Neural progenitor cell (in vitro differentiated cells): ENCODE measurements around the gene LSM10. TPM values are rescaled to one million over a fixed set of nuclear protein-coding genes. Genes with fewer than 3 reads are reported as not detected.

ENCODE experiments used
- DNase-seq: peaks from one replicate; pipeline ENCODE4 v3.0.0-alpha.2; 2016; ENCODE audit warnings: low spot score
- H2AFZ ChIP-seq: fragments of 200-600 bp; sonication (generic); replicated peaks from 2 replicates; pipeline ENCODE4 v1.6.1; 2016; ENCODE audit warnings: antibody characterized with exemption
- H3F3A ChIP-seq: fragments of 200-600 bp; sonication (generic); 2 replicates; pipeline ENCODE4 v1.6.1; 2016; ENCODE audit warnings: antibody characterized with exemption, low read depth
- H3K27ac ChIP-seq: fragments of 200-600 bp; sonication (generic); 2 replicates; pipeline ENCODE4 v1.5.1; 2016; ENCODE audit warnings: mild to moderate bottlenecking
- H3K27me3 ChIP-seq: fragments of 200-600 bp; sonication (generic); 2 replicates; pipeline ENCODE4 v1.6.1; 2016; ENCODE audit warnings: mild to moderate bottlenecking, moderate library complexity
- H3K36me3 ChIP-seq: fragments of 200-600 bp; sonication (generic); 2 replicates; pipeline ENCODE4 v1.5.1; 2016
- H3K4me1 ChIP-seq: fragments of 200-600 bp; sonication (generic); 2 replicates; pipeline ENCODE4 v1.6.1; 2016; ENCODE audit warnings: mixed run types
- H3K4me2 ChIP-seq: fragments of 200-600 bp; sonication (generic); 2 replicates; pipeline ENCODE4 v1.6.1; 2016
- H3K4me3 ChIP-seq: fragments of 200-600 bp; sonication (generic); 2 replicates; pipeline ENCODE4 v1.5.1; 2016
- H3K79me2 ChIP-seq: fragments of 200-600 bp; sonication (generic); 2 replicates; pipeline ENCODE4 v1.6.1; 2016; ENCODE audit warnings: low read depth
- H3K9ac ChIP-seq: fragments of 200-600 bp; sonication (generic); 2 replicates; pipeline ENCODE4 v1.6.1; 2016
- H3K9me3 ChIP-seq: fragments of 200-600 bp; sonication (generic); 2 replicates; pipeline ENCODE4 v1.5.1; 2016; ENCODE audit warnings: low read depth
- H4K20me1 ChIP-seq: fragments of 200-600 bp; sonication (generic); 2 replicates; pipeline ENCODE4 v1.6.1; 2016; ENCODE audit warnings: low read depth
- H3K27ac Mint-ChIP-seq: 3 replicates; pipeline ENCODE4 v1.8.0; 2021; ENCODE audit warnings: mixed read lengths
- H3K27me3 Mint-ChIP-seq: 2 replicates; pipeline ENCODE4 v1.8.0; 2022; ENCODE audit warnings: low read depth, mild to moderate bottlenecking, inconsistent platforms, moderate library complexity, mixed read lengths; ENCODE audit not compliant: insufficient read depth
- H3K36me3 Mint-ChIP-seq: 3 replicates; pipeline ENCODE4 v1.8.0; 2021; ENCODE audit warnings: mixed read lengths
- H3K4me1 Mint-ChIP-seq: 3 replicates; pipeline ENCODE4 v1.8.0; 2021; ENCODE audit warnings: mixed read lengths
- H3K4me3 Mint-ChIP-seq: 3 replicates; pipeline ENCODE4 v1.8.0; 2021; ENCODE audit warnings: mild to moderate bottlenecking, moderate library complexity, mixed read lengths
- H3K9me3 Mint-ChIP-seq: 3 replicates; pipeline ENCODE4 v1.8.0; 2020; ENCODE audit warnings: mixed read lengths
- EZH2 ChIP-seq: fragments of 200-600 bp; sonication (generic); IDR thresholded peaks from 2 replicates; pipeline ENCODE4 v1.6.1; 2017; ENCODE audit warnings: antibody characterized with exemption, mild to moderate bottlenecking, moderate library complexity
- EZH2phosphoT487 ChIP-seq: fragments of 200-600 bp; sonication (generic); IDR thresholded peaks from 2 replicates; pipeline ENCODE4 v1.6.1; 2017; ENCODE audit warnings: antibody characterized with exemption
- total RNA-seq: library from RNA; depleted of rRNA; stranded (reverse); fragments of >200 nt; gene quantifications from 2 replicates; pipeline ENCODE4 v1.2.3, GENCODE V29; 2015; ENCODE audit warnings: low replicate concordance
- TF ChIP-seq, protein P1 (sequence below): fragments of 200-600 bp; sonication (generic); IDR thresholded peaks from 2 replicates; pipeline ENCODE4 v1.5.1; 2017; ENCODE audit warnings: antibody characterized with exemption, mild to moderate bottlenecking

The LSM10 gene
- total RNA-seq, 1 donor from 2014 or later: 8.6 TPM

- Histone ChIP-seq H2AFZ (no peak overlapping the region), H3K9me3 (no peaks in the 10 kb centered on the region), H3K9ac (no peak overlapping the region), H3K27ac (peak overlapping the region; percentile 61), H3K4me3 (no peak overlapping the region), H3K27me3 (no peaks in the 10 kb centered on the region), H3K36me3 (peaks cover 3% of the 10 kb centered on the region), H3F3A (peaks cover 13% of the 10 kb centered on the region), H3K4me2 (peak overlapping the region; percentile 45), H3K79me2 (peaks cover 21% of the 10 kb centered on the region), H3K4me1 (peaks cover 6% of the 10 kb centered on the region), H4K20me1 (no peaks in the 10 kb centered on the region)
- peak overlapping the region; percentile 94 for H3K27ac Mint-ChIP-seq
- H3K4me1 Mint-ChIP-seq: peaks cover 25% of the 10 kb centered on the region
- H3K4me3 Mint-ChIP-seq: peak overlapping the region; percentile 52
- H3K27me3 Mint-ChIP-seq: no peaks in the 10 kb centered on the region
- no peaks in the 10 kb centered on the region for H3K9me3 Mint-ChIP-seq
- no peak for TF ChIP-seq EZH2phosphoT487
- TF ChIP-seq, protein P1, sequence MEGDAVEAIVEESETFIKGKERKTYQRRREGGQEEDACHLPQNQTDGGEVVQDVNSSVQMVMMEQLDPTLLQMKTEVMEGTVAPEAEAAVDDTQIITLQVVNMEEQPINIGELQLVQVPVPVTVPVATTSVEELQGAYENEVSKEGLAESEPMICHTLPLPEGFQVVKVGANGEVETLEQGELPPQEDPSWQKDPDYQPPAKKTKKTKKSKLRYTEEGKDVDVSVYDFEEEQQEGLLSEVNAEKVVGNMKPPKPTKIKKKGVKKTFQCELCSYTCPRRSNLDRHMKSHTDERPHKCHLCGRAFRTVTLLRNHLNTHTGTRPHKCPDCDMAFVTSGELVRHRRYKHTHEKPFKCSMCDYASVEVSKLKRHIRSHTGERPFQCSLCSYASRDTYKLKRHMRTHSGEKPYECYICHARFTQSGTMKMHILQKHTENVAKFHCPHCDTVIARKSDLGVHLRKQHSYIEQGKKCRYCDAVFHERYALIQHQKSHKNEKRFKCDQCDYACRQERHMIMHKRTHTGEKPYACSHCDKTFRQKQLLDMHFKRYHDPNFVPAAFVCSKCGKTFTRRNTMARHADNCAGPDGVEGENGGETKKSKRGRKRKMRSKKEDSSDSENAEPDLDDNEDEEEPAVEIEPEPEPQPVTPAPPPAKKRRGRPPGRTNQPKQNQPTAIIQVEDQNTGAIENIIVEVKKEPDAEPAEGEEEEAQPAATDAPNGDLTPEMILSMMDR: peak; percentile 17
- H3K36me3 Mint-ChIP-seq: peaks cover 5% of the 10 kb centered on the region
- peak; percentile 78 for DNase-seq
Observed at GRCh38 chr1:36366091-36366661, 31.5 kb downstream of the LSM10 start.

DNA sequence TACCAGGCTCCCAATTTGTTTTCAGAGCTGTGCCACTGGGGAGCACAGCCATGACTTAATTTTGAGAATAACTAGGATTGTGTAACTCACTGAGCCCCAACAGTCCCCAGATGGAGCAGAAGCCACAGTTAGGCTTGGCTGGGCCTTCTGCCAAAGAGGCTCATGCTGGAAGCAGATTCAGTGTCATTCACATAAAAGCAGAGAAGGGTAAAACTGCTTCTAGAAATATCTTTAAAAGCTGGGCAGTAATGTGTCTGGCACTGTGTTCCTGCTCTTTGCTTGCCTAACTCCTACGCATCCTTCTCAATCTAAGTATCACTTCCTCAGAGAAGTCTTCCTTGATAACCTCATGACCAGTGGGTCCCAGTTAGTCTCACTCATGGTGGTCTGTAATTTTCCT lies 32.3 kb downstream of the LSM10 start:
- Mint-ChIP-seq H3K36me3 (peaks cover 5% of the 10 kb centered on the region), H3K27me3 (no peaks in the 10 kb centered on the region), H3K27ac (peak overlapping the region; percentile 94), H3K4me3 (no peak overlapping the region), H3K4me1 (peaks cover 25% of the 10 kb centered on the region), H3K9me3 (no peaks in the 10 kb centered on the region)
- H3K4me1 ChIP-seq: peaks cover 6% of the 10 kb centered on the region
- no peak overlapping the region for H3K27ac ChIP-seq
- no peak overlapping the region for H3K4me3 ChIP-seq
- H3K79me2 ChIP-seq: peaks cover 21% of the 10 kb centered on the region
- no peak overlapping the region for H3K4me2 ChIP-seq
- no peaks in the 10 kb centered on the region for H3K9me3 ChIP-seq
- H3F3A ChIP-seq: peaks cover 13% of the 10 kb centered on the region
- no peaks in the 10 kb centered on the region for H3K27me3 ChIP-seq
- H4K20me1 ChIP-seq: no peaks in the 10 kb centered on the region
- H3K36me3 ChIP-seq: peaks cover 3% of the 10 kb centered on the region
- TF ChIP-seq EZH2phosphoT487 (no peak), EZH2 (no peak)
- TF ChIP-seq, protein P1: no peak
- no peak overlapping the region for H3K9ac ChIP-seq
- no peak overlapping the region for H2AFZ ChIP-seq
- no peak for DNase-seq

- H3K4me3 Mint-ChIP-seq: no peak overlapping the region
- peak overlapping the region; percentile 63 for H3K27ac Mint-ChIP-seq
- H3K79me2 ChIP-seq: peaks cover under 1% of the 10 kb centered on the region
- no peaks in the 10 kb centered on the region for H3F3A ChIP-seq
- H3K9me3 Mint-ChIP-seq: no peaks in the 10 kb centered on the region
- no peak overlapping the region for H3K4me2 ChIP-seq
- no peaks in the 10 kb centered on the region for H4K20me1 ChIP-seq
- H3K27ac ChIP-seq: no peak overlapping the region
- H3K9me3 ChIP-seq: no peaks in the 10 kb centered on the region
- DNase-seq: no peak
- no peak overlapping the region for H2AFZ ChIP-seq
- H3K27me3 Mint-ChIP-seq: peaks cover 5% of the 10 kb centered on the region
- H3K36me3 ChIP-seq: peaks cover 3% of the 10 kb centered on the region
- H3K27me3 ChIP-seq: no peaks in the 10 kb centered on the region
- no peak overlapping the region for H3K4me3 ChIP-seq
- H3K36me3 Mint-ChIP-seq: peaks cover 10% of the 10 kb centered on the region
- no peak overlapping the region for H3K9ac ChIP-seq
- no peaks in the 10 kb centered on the region for H3K4me1 Mint-ChIP-seq
- no peak for TF ChIP-seq EZH2
- no peak for TF ChIP-seq EZH2phosphoT487
- TF ChIP-seq, protein P1: no peak
- no peaks in the 10 kb centered on the region for H3K4me1 ChIP-seq
Observed at GRCh38 chr1:36359911-36360550, 37.7 kb downstream of the LSM10 start.
